K562 (cell line): Measurements from ENCODE around the gene DPF1.

ENCODE experiments used
- CHD4 ChIP-seq: fragments of 200-600 bp; sonication (generic); IDR thresholded peaks from 3 replicates; pipeline ENCODE4 v1.6.1; 2012; ENCODE audit warnings: low read depth, mild to moderate bottlenecking, mixed read lengths, low read length, inconsistent platforms; ENCODE audit not compliant: insufficient read depth, insufficient replicate concordance, poor library complexity, severe bottlenecking
- CTCF ChIP-seq, 3 experiments: IDR thresholded peaks in 2 of 3; conservative IDR thresholded peaks in 1 of 3; 2 replicates each; pipeline ENCODE4 v1.5.1; 2011 to 2012; ENCODE audit warnings: low read length in 3 of 3, mild to moderate bottlenecking in 3 of 3, control low read depth in 2 of 3, improper control_type of control experiment in 1 of 3, inconsistent platforms in 1 of 3, low read depth in 1 of 3, mixed read lengths in 1 of 3, moderate library complexity in 1 of 3; ENCODE audit not compliant: insufficient read depth in 2 of 3
- ZBTB12 ChIP-seq: fragments of 250-450 bp; sonication (Bioruptor Pico); IDR thresholded peaks from 2 replicates; pipeline ENCODE4 v1.4.0; 2020

DNA sequence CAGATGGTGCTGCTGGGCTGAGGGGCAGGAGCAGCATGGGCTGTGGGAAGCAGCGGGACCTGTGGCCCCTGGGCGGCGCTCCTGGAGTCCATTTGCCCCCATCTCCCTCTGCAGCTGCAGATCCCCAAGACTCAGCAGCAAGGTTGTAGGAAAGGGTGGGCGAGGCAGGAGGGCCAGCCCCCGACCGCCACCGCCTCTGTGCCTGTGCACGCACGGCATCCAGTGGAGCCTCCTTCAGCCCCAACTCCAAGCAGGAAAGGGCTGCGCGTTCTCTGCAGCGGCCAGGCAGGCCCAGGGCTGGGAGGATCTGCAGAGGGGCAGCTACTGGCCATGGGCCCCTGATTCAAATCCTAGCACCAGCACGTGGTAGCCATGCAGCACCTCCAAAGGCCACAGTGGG, 20.8 kb downstream of the DPF1 start:
- no peak for TF ChIP-seq ZBTB12 (CRISPR knock-in tag)
- TF ChIP-seq CTCF (IDR thresholded peaks at IDR 0.05 in 2 of 3, conservative IDR thresholded peaks at IDR 0.05 in 1 of 3; ENCODE audit: insufficient read depth in 2 of 3, low read depth in 1 of 3, low read length in 3 of 3), result no peak
- TF ChIP-seq CHD4, result no peak
